SK-N-SH treated with all-trans-retinoic acid at 6 μM for 48 hours (cell line): Measurements from ENCODE around the gene NKD1.

ENCODE experiments used
- ATAC-seq: fragments of 200-7000 bp; cut with Tn5 transposase; 3 replicates; pipeline ENCODE4 v1.9.1; 2020; ENCODE audit warnings: mild to moderate bottlenecking, moderate library complexity
- ARNTL ChIP-seq: fragments of 450-650 bp; formaldehyde crosslinking; IDR thresholded peaks from 2 replicates; pipeline ENCODE4 v1.5.0; 2020; ENCODE audit warnings: low read depth, mild to moderate bottlenecking, moderate library complexity, borderline replicate concordance
- BACH2 ChIP-seq: fragments of 250-450 bp; sonication (Bioruptor Pico); IDR thresholded peaks from 2 replicates; pipeline ENCODE4 v1.9.0; 2021; ENCODE audit warnings: mild to moderate bottlenecking, borderline replicate concordance
- CSDC2 ChIP-seq: fragments of 250-450 bp; sonication (Bioruptor Pico); IDR thresholded peaks from 2 replicates; pipeline ENCODE4 v1.5.0; 2020; ENCODE audit warnings: mild to moderate bottlenecking, moderate library complexity
- CSRNP3 ChIP-seq: fragments of 250-450 bp; sonication (Bioruptor Pico); IDR thresholded peaks from 2 replicates; pipeline ENCODE4 v1.5.1; 2021; ENCODE audit warnings: mild to moderate bottlenecking, moderate library complexity
- ESRRG ChIP-seq: fragments of 250-450 bp; sonication (Bioruptor Pico); IDR thresholded peaks from 2 replicates; pipeline ENCODE4 v1.6.1; 2021; ENCODE audit warnings: mild to moderate bottlenecking
- GLIS3 ChIP-seq: fragments of 250-450 bp; sonication (Bioruptor Pico); IDR thresholded peaks from 2 replicates; pipeline ENCODE4 v1.5.0; 2020; ENCODE audit warnings: mild to moderate bottlenecking, moderate library complexity
- OSR1 ChIP-seq: fragments of 250-450 bp; sonication (Bioruptor Pico); IDR thresholded peaks from 2 replicates; pipeline ENCODE4 v1.8.0; 2022; ENCODE audit warnings: moderate library complexity, mild to moderate bottlenecking, inconsistent platforms
- PATZ1 ChIP-seq: fragments of 250-450 bp; sonication (Bioruptor Pico); IDR thresholded peaks from 2 replicates; pipeline ENCODE4 v1.8.0; 2020; ENCODE audit warnings: mild to moderate bottlenecking, moderate library complexity, borderline replicate concordance
- PPARA ChIP-seq: fragments of 250-450 bp; sonication (Bioruptor Pico); IDR thresholded peaks from 2 replicates; pipeline ENCODE4 v1.5.0; 2020; ENCODE audit warnings: mild to moderate bottlenecking, borderline replicate concordance
- SNAI2 ChIP-seq: fragments of 250-450 bp; sonication (Bioruptor Pico); IDR thresholded peaks from 2 replicates; pipeline ENCODE4 v1.5.0; 2020; ENCODE audit warnings: mild to moderate bottlenecking, moderate library complexity
- TCF4 ChIP-seq: fragments of 250-450 bp; sonication (Bioruptor Pico); IDR thresholded peaks from 2 replicates; pipeline ENCODE4 v1.8.0; 2021; ENCODE audit warnings: mild to moderate bottlenecking, moderate library complexity, borderline replicate concordance
- TOX ChIP-seq: fragments of 250-450 bp; sonication (Bioruptor Pico); IDR thresholded peaks from 2 replicates; pipeline ENCODE4 v1.8.0; 2021; ENCODE audit warnings: mild to moderate bottlenecking, moderate library complexity, borderline replicate concordance
- TSHZ2 ChIP-seq: fragments of 250-450 bp; sonication (Bioruptor Pico); IDR thresholded peaks from 2 replicates; pipeline ENCODE4 v1.5.0; 2020; ENCODE audit warnings: mild to moderate bottlenecking, moderate library complexity
- ZC3H10 ChIP-seq: fragments of 250-450 bp; sonication (Bioruptor Pico); IDR thresholded peaks from 2 replicates; pipeline ENCODE4 v1.5.1; 2021; ENCODE audit warnings: mild to moderate bottlenecking, moderate library complexity
- ZFP3 ChIP-seq: fragments of 250-450 bp; sonication (Bioruptor Pico); IDR thresholded peaks from 2 replicates; pipeline ENCODE4 v1.5.0; 2020; ENCODE audit warnings: mild to moderate bottlenecking, moderate library complexity
- ZNF565 ChIP-seq: fragments of 450-650 bp; formaldehyde crosslinking; conservative IDR thresholded peaks from 2 replicates; pipeline ENCODE4 v1.5.0; 2020; ENCODE audit warnings: low read depth, mild to moderate bottlenecking, moderate library complexity
- ZNF70 ChIP-seq: fragments of 450-650 bp; formaldehyde crosslinking; IDR thresholded peaks from 2 replicates; pipeline ENCODE4 v1.5.0; 2020; ENCODE audit warnings: mild to moderate bottlenecking, moderate library complexity
- ZNF8 ChIP-seq: fragments of 450-650 bp; formaldehyde crosslinking; IDR thresholded peaks from 2 replicates; pipeline ENCODE4 v1.5.0; 2020; ENCODE audit warnings: mild to moderate bottlenecking, moderate library complexity
- TF ChIP-seq, protein P1 (sequence below): fragments of 250-450 bp; sonication (Bioruptor Pico); IDR thresholded peaks from 2 replicates; pipeline ENCODE4 v1.5.1; 2020; ENCODE audit warnings: low read depth, mild to moderate bottlenecking, moderate library complexity
- TF ChIP-seq, protein P2 (sequence below): fragments of 250-450 bp; sonication (Bioruptor Pico); IDR thresholded peaks from 2 replicates; pipeline ENCODE4 v1.8.0; 2021; ENCODE audit warnings: low read depth, mild to moderate bottlenecking, moderate library complexity, borderline replicate concordance

Gene NKD1

GRCh38 chr16:50548909-50549560, 839 bp downstream of the NKD1 start (continued):
- TF ChIP-seq PATZ1 (CRISPR knock-in tag): no peak
- TF ChIP-seq, protein P1, sequence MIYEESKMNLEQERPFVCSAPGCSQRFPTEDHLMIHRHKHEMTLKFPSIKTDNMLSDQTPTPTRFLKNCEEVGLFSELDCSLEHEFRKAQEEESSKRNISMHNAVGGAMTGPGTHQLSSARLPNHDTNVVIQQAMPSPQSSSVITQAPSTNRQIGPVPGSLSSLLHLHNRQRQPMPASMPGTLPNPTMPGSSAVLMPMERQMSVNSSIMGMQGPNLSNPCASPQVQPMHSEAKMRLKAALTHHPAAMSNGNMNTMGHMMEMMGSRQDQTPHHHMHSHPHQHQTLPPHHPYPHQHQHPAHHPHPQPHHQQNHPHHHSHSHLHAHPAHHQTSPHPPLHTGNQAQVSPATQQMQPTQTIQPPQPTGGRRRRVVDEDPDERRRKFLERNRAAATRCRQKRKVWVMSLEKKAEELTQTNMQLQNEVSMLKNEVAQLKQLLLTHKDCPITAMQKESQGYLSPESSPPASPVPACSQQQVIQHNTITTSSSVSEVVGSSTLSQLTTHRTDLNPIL (CRISPR knock-in tag): no peak
- no peak for TF ChIP-seq ZFP3 (CRISPR knock-in tag)
- no peak for TF ChIP-seq GLIS3

DNA sequence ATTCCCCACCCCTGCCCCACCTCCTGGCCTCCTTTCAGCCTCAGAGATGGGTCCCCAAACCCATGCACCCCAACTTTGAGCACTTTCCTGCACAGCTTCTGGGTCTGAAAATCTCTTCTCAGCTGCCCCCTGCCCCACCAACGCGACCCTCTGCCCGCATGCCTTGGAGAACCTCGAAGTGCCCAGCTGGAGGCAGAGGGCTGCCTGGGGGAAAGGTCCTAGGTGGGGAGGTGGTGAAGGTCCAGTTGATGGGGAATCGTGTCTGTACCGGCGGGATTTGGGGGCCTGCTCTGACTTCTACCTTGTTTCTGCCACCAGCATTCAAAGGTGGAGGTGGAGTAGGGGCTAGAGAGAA, 1.3 kb downstream of the NKD1 start:
- TF ChIP-seq PATZ1 (CRISPR knock-in tag) (no peak), SNAI2 (CRISPR knock-in tag) (no peak), ZNF8 (no peak), TOX (no peak), CSDC2 (no peak), ZFP3 (CRISPR knock-in tag) (no peak), ESRRG (CRISPR knock-in tag) (no peak), TCF4 (CRISPR knock-in tag) (no peak), BACH2 (CRISPR knock-in tag) (no peak), GLIS3 (no peak), ZC3H10 (CRISPR knock-in tag) (no peak), PPARA (CRISPR knock-in tag) (no peak), ARNTL (CRISPR knock-in tag) (no peak), OSR1 (CRISPR knock-in tag) (no peak), CSRNP3 (CRISPR knock-in tag) (no peak), ZNF70 (CRISPR knock-in tag) (no peak), TSHZ2 (CRISPR knock-in tag) (no peak), ZNF565 (CRISPR knock-in tag) (no peak)
- TF ChIP-seq, protein P1 (CRISPR knock-in tag): no peak
- TF ChIP-seq, protein P2, sequence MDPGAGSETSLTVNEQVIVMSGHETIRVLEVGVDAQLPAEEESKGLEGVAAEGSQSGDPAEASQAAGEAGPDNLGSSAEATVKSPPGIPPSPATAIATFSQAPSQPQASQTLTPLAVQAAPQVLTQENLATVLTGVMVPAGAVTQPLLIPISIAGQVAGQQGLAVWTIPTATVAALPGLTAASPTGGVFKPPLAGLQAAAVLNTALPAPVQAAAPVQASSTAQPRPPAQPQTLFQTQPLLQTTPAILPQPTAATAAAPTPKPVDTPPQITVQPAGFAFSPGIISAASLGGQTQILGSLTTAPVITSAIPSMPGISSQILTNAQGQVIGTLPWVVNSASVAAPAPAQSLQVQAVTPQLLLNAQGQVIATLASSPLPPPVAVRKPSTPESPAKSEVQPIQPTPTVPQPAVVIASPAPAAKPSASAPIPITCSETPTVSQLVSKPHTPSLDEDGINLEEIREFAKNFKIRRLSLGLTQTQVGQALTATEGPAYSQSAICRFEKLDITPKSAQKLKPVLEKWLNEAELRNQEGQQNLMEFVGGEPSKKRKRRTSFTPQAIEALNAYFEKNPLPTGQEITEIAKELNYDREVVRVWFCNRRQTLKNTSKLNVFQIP: no peak
- no peak for ATAC-seq
